Upper lobe of left lung (tissue), 4 donors: ENCODE data around the gene CNIH2.

Source experiments
- CTCF ChIP-seq, 6 experiments: fragments of 450-650 bp in 4 of 6; fragments of 200-600 bp in 2 of 6; sonication (generic) in 2 of 6; IDR thresholded peaks; one replicate each; pipeline ENCODE4 v1.5.1; 2016 to 2019; ENCODE audit warnings: antibody characterized with exemption in 6 of 6
- EP300 ChIP-seq, 4 donors: sonication (generic); formaldehyde crosslinking; IDR thresholded peaks; one replicate each; pipeline ENCODE4 v1.5.1; 2017; ENCODE audit warnings: antibody characterized with exemption in 4 of 4, control low read depth in 2 of 4
- POLR2A ChIP-seq, 4 donors: fragments of 450-650 bp; IDR thresholded peaks; one replicate each; pipeline ENCODE4 v1.5.1; 2016 to 2017; ENCODE audit warnings: antibody characterized with exemption in 4 of 4, mild to moderate bottlenecking in 2 of 4
- POLR2AphosphoS5 ChIP-seq, 2 donors: sonication (generic); formaldehyde crosslinking; IDR thresholded peaks; one replicate each; pipeline ENCODE4 v1.5.1; 2017; ENCODE audit warnings: antibody characterized with exemption in 2 of 2

GRCh38 chr11:66311965-66312548 lies 34.1 kb downstream of the CNIH2 start:
- TF ChIP-seq CTCF (IDR thresholded peaks at IDR 0.05) (peak in 5 of 6 experiments; percentile 7 to 96 (median 93)), POLR2A (IDR thresholded peaks at IDR 0.05) (peak in 2 of 4 donors; percentile 20 to 51), POLR2AphosphoS5 (IDR thresholded peaks at IDR 0.05) (peak in 1 of 2 donors; percentile 58), EP300 (IDR thresholded peaks at IDR 0.05) (no peak)
